Liver (tissue), 9 donors: ENCODE results near the gene EDN3. TPM values are rescaled to one million over a fixed set of nuclear protein-coding genes. Genes with fewer than 3 reads are reported as not detected.

Experiments used
- DNase-seq: peaks from one replicate; pipeline ENCODE4 v3.0.0-alpha.2; 2017; ENCODE audit warnings: low spot score
- H3K27ac ChIP-seq, 2 donors: one replicate each; pipeline ENCODE4 v1.7.0; 2013; ENCODE audit warnings: inconsistent platforms in 2 of 2, low read length in 2 of 2, control low read depth in 1 of 2, low read depth in 1 of 2, mild to moderate bottlenecking in 1 of 2
- H3K27me3 ChIP-seq, 4 donors: one replicate each; pipeline versions ENCODE4 v1.6.1 to v1.7.0; 2013; ENCODE audit warnings: low read length in 3 of 4, inconsistent platforms in 1 of 4, mild to moderate bottlenecking in 1 of 4, moderate library complexity in 1 of 4; ENCODE audit not compliant: control insufficient read depth in 4 of 4, insufficient read depth in 4 of 4
- H3K36me3 ChIP-seq, 4 donors: one replicate each; pipeline versions ENCODE4 v1.6.1 to v1.7.0; 2013; ENCODE audit warnings: low read length in 3 of 4, mild to moderate bottlenecking in 3 of 4, low read depth in 1 of 4, moderate library complexity in 1 of 4; ENCODE audit not compliant: control insufficient read depth in 4 of 4, insufficient read depth in 3 of 4
- H3K4me1 ChIP-seq, 4 donors: one replicate each; pipeline versions ENCODE4 v1.6.1 to v1.7.0; 2013; ENCODE audit warnings: low read length in 3 of 4, mild to moderate bottlenecking in 3 of 4, moderate library complexity in 1 of 4; ENCODE audit not compliant: control insufficient read depth in 4 of 4, insufficient read depth in 4 of 4
- H3K4me3 ChIP-seq, 3 donors: one replicate each; pipeline versions ENCODE4 v1.6.1 to v1.7.0; 2013; ENCODE audit warnings: low read length in 3 of 3, control low read depth in 1 of 3, low read depth in 1 of 3, mild to moderate bottlenecking in 1 of 3
- H3K9ac ChIP-seq, 2 donors: one replicate each; pipeline ENCODE4 v1.7.0; 2013; ENCODE audit warnings: low read length in 2 of 2, mild to moderate bottlenecking in 2 of 2, moderate library complexity in 2 of 2, control low read depth in 1 of 2, low read depth in 1 of 2
- H3K9me3 ChIP-seq, 4 donors: one replicate each; pipeline versions ENCODE4 v1.6.1 to v1.7.0; 2013; ENCODE audit warnings: low read length in 3 of 4; ENCODE audit not compliant: control insufficient read depth in 4 of 4
- ATF3 ChIP-seq: IDR thresholded peaks from 2 replicates; pipeline ENCODE4 v1.6.1; 2016; ENCODE audit warnings: antibody characterized with exemption
- CTCF ChIP-seq: fragments of 150-350 bp; IDR thresholded peaks from 2 replicates; pipeline ENCODE4 v1.5.1; 2017; ENCODE audit warnings: improper control_type of control experiment, low read depth, low read length; ENCODE audit not compliant: missing input control
- EGR1 ChIP-seq, 2 donors: IDR thresholded peaks; 2 replicates each; pipeline ENCODE4 v1.6.1; 2016 to 2018; ENCODE audit warnings: antibody characterized with exemption in 2 of 2, low read depth in 2 of 2
- FOXA1 ChIP-seq: IDR thresholded peaks from 2 replicates; pipeline ENCODE4 v1.6.1; 2016; ENCODE audit warnings: antibody characterized with exemption
- GABPA ChIP-seq, 2 donors: IDR thresholded peaks in 1 of 2; conservative IDR thresholded peaks in 1 of 2; 2 replicates each; pipeline ENCODE4 v1.6.1; 2016; ENCODE audit warnings: antibody characterized with exemption in 2 of 2, mild to moderate bottlenecking in 1 of 2, moderate library complexity in 1 of 2
- HNF4A ChIP-seq, 2 donors: conservative IDR thresholded peaks; 2 replicates each; pipeline ENCODE4 v1.6.1; 2016; ENCODE audit warnings: antibody characterized with exemption in 2 of 2, mild to moderate bottlenecking in 2 of 2
- HNF4G ChIP-seq: IDR thresholded peaks from 2 replicates; pipeline ENCODE4 v1.6.1; 2016; ENCODE audit warnings: antibody characterized with exemption
- MAX ChIP-seq: IDR thresholded peaks from 2 replicates; pipeline ENCODE4 v1.6.1; 2016; ENCODE audit warnings: antibody characterized with exemption
- NR2F2 ChIP-seq: IDR thresholded peaks from 2 replicates; pipeline ENCODE4 v1.6.1; 2016; ENCODE audit warnings: antibody characterized with exemption
- RAD21 ChIP-seq, 2 donors: IDR thresholded peaks; 2 replicates each; pipeline ENCODE4 v1.6.1; 2016; ENCODE audit warnings: antibody characterized with exemption in 2 of 2, mild to moderate bottlenecking in 2 of 2
- RXRA ChIP-seq, 2 donors: IDR thresholded peaks; 2 replicates each; pipeline ENCODE4 v1.6.1; 2017 to 2018; ENCODE audit warnings: antibody characterized with exemption in 2 of 2, mild to moderate bottlenecking in 1 of 2
- SP1 ChIP-seq: IDR thresholded peaks from 2 replicates; pipeline ENCODE4 v1.6.1; 2018; ENCODE audit warnings: antibody characterized with exemption, mild to moderate bottlenecking
- YY1 ChIP-seq: IDR thresholded peaks from 2 replicates; pipeline ENCODE4 v1.6.1; 2016; ENCODE audit warnings: antibody characterized with exemption, mild to moderate bottlenecking
- ZBTB33 ChIP-seq: IDR thresholded peaks from 2 replicates; pipeline ENCODE4 v1.6.1; 2016; ENCODE audit warnings: antibody characterized with exemption
- WGBS: extraction: QIAGEN DNeasy Blood & Tissue Kit; methylation state at CpG from one replicate; pipeline ENCODE4 v1.1.7; 2013; 5-methylcytosine and 5-hydroxymethylcytosine counted together
- polyA plus RNA-seq, 2 donors: library from polyadenylated mRNA; stranded (reverse) in 1 of 2; unstranded in 1 of 2; fragments of 200-250 nt in 1 of 2; fragments of >200 nt in 1 of 2; fragmentation: Nextera tagmentation in 1 of 2; extraction: Ambion mirVana in 1 of 2; gene quantifications; one replicate each; pipeline versions ENCODE4 v1.2.1 to v1.2.3, GENCODE V29; 2013 to 2015
- total RNA-seq, 2 donors: library from RNA; depleted of rRNA; stranded (reverse); fragments of >200 nt; gene quantifications; one replicate each; pipeline ENCODE4 v1.2.3, GENCODE V29; 2014
- donor health status: healthy.
- donor health status: healthy.
- donor health status: healthy.
- donor health status: healthy.
- donor health status: healthy.

Gene EDN3
- total and polyA plus RNA-seq, 4 donors = 0.09 TPM; not detected in 3

DNA sequence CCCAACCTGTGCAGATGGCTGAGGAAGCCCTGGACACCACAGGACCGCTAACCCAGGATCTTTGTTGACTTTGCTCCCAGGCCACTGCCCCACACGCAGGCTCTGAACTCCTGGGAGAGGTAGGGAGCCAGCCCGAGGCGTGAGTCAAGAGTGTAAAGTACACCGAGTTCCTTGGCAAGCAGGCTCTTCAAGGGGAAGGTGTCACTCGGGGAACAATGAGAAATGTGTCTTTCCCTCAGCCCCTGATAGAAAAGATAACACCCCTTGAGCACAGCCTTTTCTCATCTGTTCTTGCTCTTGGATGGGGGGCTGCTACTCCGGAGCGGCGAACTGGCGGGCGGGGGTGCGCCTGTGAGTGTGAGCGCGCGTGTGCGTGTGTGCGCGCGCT is 472 bp upstream of the EDN3 start:
- no peak overlapping the region for H3K4me3 ChIP-seq
- H3K36me3 ChIP-seq = no peaks in the 10 kb centered on the region
- H3K4me1 ChIP-seq = no peaks in the 10 kb centered on the region
- H3K9me3 ChIP-seq = no peaks in the 10 kb centered on the region
- WGBS = 6% methylated on average over 19 of the region's 19 CpGs
- H3K27me3 ChIP-seq = peaks cover 0 to 12% (median 7%) of the 10 kb centered on the region in 4 donors
- DNase-seq = no peak
- H3K9ac ChIP-seq = no peak overlapping the region
- H3K27ac ChIP-seq = no peak overlapping the region
- no peak for TF ChIP-seq RXRA (IDR thresholded peaks at IDR 0.05)
- TF ChIP-seq NR2F2 = no peak
- no peak for TF ChIP-seq MAX

GRCh38 chr20:59301343-59302007 is 1.1 kb downstream of the EDN3 start:
- no peak overlapping the region for H3K9ac ChIP-seq
- peaks cover 0 to 12% (median 7%) of the 10 kb centered on the region in 4 donors for H3K27me3 ChIP-seq
- H3K27ac ChIP-seq = no peak overlapping the region
- no peak for DNase-seq
- no peak for TF ChIP-seq YY1
- TF ChIP-seq RXRA (IDR thresholded peaks at IDR 0.05) = no peak
- TF ChIP-seq HNF4A (conservative IDR thresholded peaks at IDR 0.05) = no peak
- no peak for TF ChIP-seq GABPA (IDR thresholded peaks at IDR 0.05 in 1 of 2, conservative IDR thresholded peaks at IDR 0.05 in 1 of 2)
- no peak for TF ChIP-seq CTCF
- TF ChIP-seq ATF3 = no peak
- TF ChIP-seq FOXA1 = no peak
- no peak for TF ChIP-seq MAX
- TF ChIP-seq EGR1 (IDR thresholded peaks at IDR 0.05; ENCODE audit: low read depth in 2 of 2) = no peak
- no peak for TF ChIP-seq SP1
- TF ChIP-seq ZBTB33 = no peak
- TF ChIP-seq RAD21 (IDR thresholded peaks at IDR 0.05) = no peak
- TF ChIP-seq HNF4G = no peak
- H3K9me3 ChIP-seq = no peaks in the 10 kb centered on the region
- 75% methylated on average over 17 of the region's 17 CpGs for WGBS
- no peaks in the 10 kb centered on the region for H3K36me3 ChIP-seq
- no peak overlapping the region for H3K4me3 ChIP-seq
- H3K4me1 ChIP-seq = no peaks in the 10 kb centered on the region
